Midbrain (tissue), 1 donor: ENCODE measurements around the gene CCDC85B.
"Not testable (repeated sequence)": the region's sequence is repeated elsewhere in the genome, so short reads cannot be mapped to it uniquely, and the experiment has no call there.

Experiments used
- DNase-seq: peaks from one replicate; lab custom pipeline; 2025; lab: John Stamatoyannopoulos, UW

Gene CCDC85B

GRCh38 chr11:65890324-65891218 is at the start of gene CCDC85B:
CCDC85B (plus strand) TSS chr11:65890673; CDS start chr11:65890784, 111 bp downstream.
- DNase-seq: peak; percentile 96

GRCh38 chr11:65842144-65842543 is 48.3 kb upstream of the CCDC85B start:
- no peak for DNase-seq

- DNase-seq: no peak
Observed at GRCh38 chr11:65843811-65844210, 46.7 kb upstream of the CCDC85B start.

- no peak for DNase-seq
Observed at GRCh38 chr11:65844231-65844872, 46.1 kb upstream of the CCDC85B start.

- no peak for DNase-seq
Observed at GRCh38 chr11:65847746-65848145, 42.7 kb upstream of the CCDC85B start.

- DNase-seq: not testable (repeated sequence)
Observed at GRCh38 chr11:65848693-65849092, 41.8 kb upstream of the CCDC85B start.

- no peak for DNase-seq
Observed at GRCh38 chr11:65849366-65849765, 41.1 kb upstream of the CCDC85B start.

- DNase-seq: no peak
Observed at GRCh38 chr11:65849771-65850216, 40.7 kb upstream of the CCDC85B start.

- no peak for DNase-seq
Observed at GRCh38 chr11:65850217-65851082, 40.0 kb upstream of the CCDC85B start.

- DNase-seq: no peak
Observed at GRCh38 chr11:65851083-65851579, 39.3 kb upstream of the CCDC85B start.

GRCh38 chr11:65851811-65852507 is 38.5 kb upstream of the CCDC85B start:
- DNase-seq: no peak

GRCh38 chr11:65852508-65853245 is 37.8 kb upstream of the CCDC85B start:
- no peak for DNase-seq

GRCh38 chr11:65853246-65853979 is 37.1 kb upstream of the CCDC85B start:
- DNase-seq: no peak

- DNase-seq: no peak
Observed at GRCh38 chr11:65854161-65854592, 36.3 kb upstream of the CCDC85B start.

- DNase-seq: no peak
Observed at GRCh38 chr11:65854852-65855837, 35.3 kb upstream of the CCDC85B start.

GRCh38 chr11:65855927-65856363 is 34.5 kb upstream of the CCDC85B start:
- no peak for DNase-seq

GRCh38 chr11:65856689-65857499 is 33.6 kb upstream of the CCDC85B start:
- DNase-seq: peak; percentile 72

- DNase-seq: no peak
Observed at GRCh38 chr11:65857500-65857852, 33.0 kb upstream of the CCDC85B start.
